HepG2 (cell line): ENCODE data around the gene ENO3. TPM values are rescaled to one million over a fixed set of nuclear protein-coding genes. Genes with fewer than 3 reads are reported as not detected.

Experiments
- ARID5B ChIP-seq: IDR thresholded peaks from 2 replicates; pipeline ENCODE4 v1.4.0; 2020; ENCODE audit warnings: mild to moderate bottlenecking, missing genetic modification reagents
- EED ChIP-seq: sonication (generic); formaldehyde crosslinking; IDR thresholded peaks from 2 replicates; pipeline ENCODE4 v1.5.0; 2020; ENCODE audit warnings: mild to moderate bottlenecking, missing genetic modification reagents
- EZH2 ChIP-seq: conservative IDR thresholded peaks from 2 replicates; pipeline ENCODE4 v1.6.1; 2012; ENCODE audit warnings: mild to moderate bottlenecking, low read depth, low read length, moderate library complexity
- HDAC1 ChIP-seq: sonication (generic); formaldehyde crosslinking; IDR thresholded peaks from 2 replicates; pipeline ENCODE4 v1.5.1; 2020; ENCODE audit warnings: mild to moderate bottlenecking, missing genetic modification reagents
- HNF4G ChIP-seq, 2 experiments: sonication (generic) in 1 of 2; formaldehyde crosslinking in 1 of 2; IDR thresholded peaks; 2 replicates each; pipeline versions ENCODE4 v1.4.0 to v1.6.1; 2011 to 2020; ENCODE audit warnings: borderline replicate concordance in 2 of 2, low read depth in 2 of 2, mild to moderate bottlenecking in 2 of 2, low read length in 1 of 2, missing genetic modification reagents in 1 of 2, moderate library complexity in 1 of 2
- HOXA3 ChIP-seq: sonication (generic); formaldehyde crosslinking; IDR thresholded peaks from 2 replicates; pipeline ENCODE4 v1.5.0; 2020; ENCODE audit warnings: missing genetic modification reagents
- KDM6A ChIP-seq: IDR thresholded peaks from 2 replicates; pipeline ENCODE4 v1.6.1; 2016; ENCODE audit warnings: low read depth
- MAFG ChIP-seq: sonication (generic); formaldehyde crosslinking; IDR thresholded peaks from 2 replicates; pipeline ENCODE4 v1.5.1; 2020; ENCODE audit warnings: mild to moderate bottlenecking, missing genetic modification reagents
- MYC ChIP-seq: sonication (generic); formaldehyde crosslinking; IDR thresholded peaks from 2 replicates; pipeline ENCODE4 v1.9.0; 2021; ENCODE audit warnings: missing genetic modification reagents, borderline replicate concordance
- SAP130 ChIP-seq: IDR thresholded peaks from 2 replicates; pipeline ENCODE4 v1.6.1; 2016; ENCODE audit warnings: low read depth
- ZBTB2 ChIP-seq: sonication (generic); formaldehyde crosslinking; IDR thresholded peaks from 2 replicates; pipeline ENCODE4 v1.8.0; 2022; ENCODE audit warnings: low read depth, missing genetic modification reagents
- ZEB1 ChIP-seq: IDR thresholded peaks from 2 replicates; pipeline ENCODE4 v1.6.1; 2012; ENCODE audit warnings: mild to moderate bottlenecking, low read depth, inconsistent platforms; ENCODE audit not compliant: insufficient replicate concordance
- ZKSCAN5 ChIP-seq: sonication (generic); formaldehyde crosslinking; IDR thresholded peaks from 2 replicates; pipeline ENCODE4 v1.5.1; 2020; ENCODE audit warnings: mild to moderate bottlenecking, missing genetic modification reagents
- ZNF607 ChIP-seq: sonication (generic); formaldehyde crosslinking; IDR thresholded peaks from 2 replicates; pipeline ENCODE4 v1.5.1; 2020; ENCODE audit warnings: missing genetic modification reagents, mild to moderate bottlenecking, borderline replicate concordance
- ZNF615 ChIP-seq: sonication (generic); formaldehyde crosslinking; IDR thresholded peaks from 2 replicates; pipeline ENCODE4 v1.5.0; 2020; ENCODE audit warnings: mild to moderate bottlenecking, missing genetic modification reagents, borderline replicate concordance
- ZNF749 ChIP-seq: sonication (generic); formaldehyde crosslinking; IDR thresholded peaks from 2 replicates; pipeline ENCODE4 v1.8.0; 2022; ENCODE audit warnings: mild to moderate bottlenecking, missing genetic modification reagents, moderate library complexity, borderline replicate concordance
- ZNF768 ChIP-seq: sonication (generic); formaldehyde crosslinking; IDR thresholded peaks from 2 replicates; pipeline ENCODE4 v1.4.0; 2020; ENCODE audit warnings: missing genetic modification reagents
- ZNF792 ChIP-seq: IDR thresholded peaks from 2 replicates; pipeline ENCODE4 v1.6.1; 2016
- ZSCAN22 ChIP-seq: sonication (generic); formaldehyde crosslinking; IDR thresholded peaks from 2 replicates; pipeline ENCODE4 v1.4.0; 2020; ENCODE audit warnings: mild to moderate bottlenecking, missing genetic modification reagents
- polyA plus RNA-seq, 8 experiments: library from polyadenylated mRNA; depleted of rRNA in 3 of 8; stranded (reverse) in 7 of 8; unstranded in 1 of 8; fragments of >200 nt; fragmentation: Illumina TruSeq in 4 of 8; extraction: Trizol in 4 of 8; gene quantifications; 2 replicates each; pipeline versions ENCODE4 v1.2.1 to v1.2.3, GENCODE V29; 2011 to 2016; ENCODE audit warnings: low read depth in 4 of 8, missing spikeins in 1 of 8, mixed read lengths in 1 of 8; ENCODE audit not compliant: insufficient read depth in 1 of 8
- total RNA-seq, 5 experiments: library from RNA; depleted of rRNA; stranded (reverse); fragments of >200 nt; fragmentation: Illumina TruSeq; extraction: Trizol; gene quantifications; 2 replicates each; pipeline ENCODE4 v1.2.3, GENCODE V29; 2016; ENCODE audit warnings: low read depth in 1 of 5
- TF ChIP-seq, protein P1 (sequence below), 2 experiments: sonication (generic) in 1 of 2; formaldehyde crosslinking in 1 of 2; IDR thresholded peaks; 2 replicates each; pipeline versions ENCODE4 v1.4.0 to v1.6.1; 2018 to 2020; ENCODE audit warnings: missing genetic modification reagents in 2 of 2, borderline replicate concordance in 1 of 2, low read depth in 1 of 2, mild to moderate bottlenecking in 1 of 2, missing biosample characterization in 1 of 2

ENO3 gene
- total and polyA plus RNA-seq, 2 of the 13 experiments (the other 11 are each of a cell fraction or from before 2014, with no cell fraction given) = 59.8 to 69.8 TPM

DNA sequence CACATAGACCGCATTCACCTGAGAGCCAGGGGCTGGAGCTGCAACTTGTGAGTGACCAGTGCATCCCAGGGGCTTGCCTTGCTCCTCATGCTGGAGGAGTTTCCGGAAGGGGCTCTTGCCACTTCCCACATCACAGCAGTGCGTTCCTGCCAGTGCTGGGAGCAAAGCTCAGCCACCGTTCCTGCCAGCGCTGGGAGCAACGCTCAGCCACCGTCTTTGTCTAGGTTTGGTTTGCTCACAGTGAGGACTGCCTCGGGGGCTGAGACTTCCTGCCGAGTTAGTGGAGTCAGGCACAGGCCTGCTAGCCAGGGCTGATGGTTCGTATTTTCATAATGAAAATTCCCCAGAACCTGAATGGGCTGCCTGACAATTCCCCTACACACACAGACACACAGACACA is 42.6 kb upstream of the ENO3 start (continued):
- TF ChIP-seq HNF4G (IDR thresholded peaks at IDR 0.05; ENCODE audit: borderline replicate concordance, low read depth, low read length) = no peak; the same call in 1 of the 2 replicates
- TF ChIP-seq HNF4G (CRISPR knock-in tag; IDR thresholded peaks at IDR 0.05; ENCODE audit: borderline replicate concordance, low read depth) = peak; percentile 20; the same call in 1 of the 2 replicates
- 0 out of 2 replicates have a peak, but pooled peaks have one; percentile 19 for TF ChIP-seq KDM6A (CRISPR knock-in tag)
- no peak for TF ChIP-seq ZNF749
- TF ChIP-seq MAFG = no peak
- no peak for TF ChIP-seq EED (CRISPR knock-in tag)
- no peak for TF ChIP-seq ZSCAN22 (CRISPR knock-in tag)
- TF ChIP-seq ZNF607 = 0 out of 2 replicates have a peak, but pooled peaks have one; percentile 4
- TF ChIP-seq MYC (CRISPR knock-in tag) = peak; percentile 66; the same call in 1 of the 2 replicates
- TF ChIP-seq HOXA3 (CRISPR knock-in tag) = peak; percentile 74; the same call in 1 of the 2 replicates
- peak; percentile 68 for TF ChIP-seq HDAC1
- peak; percentile 53; the same call in 1 of the 2 replicates for TF ChIP-seq ZNF792 (CRISPR knock-in tag)
- no peak for TF ChIP-seq ZEB1
- TF ChIP-seq ZNF768 = peak; percentile 58; the same call in 1 of the 2 replicates
- TF ChIP-seq, protein P1, sequence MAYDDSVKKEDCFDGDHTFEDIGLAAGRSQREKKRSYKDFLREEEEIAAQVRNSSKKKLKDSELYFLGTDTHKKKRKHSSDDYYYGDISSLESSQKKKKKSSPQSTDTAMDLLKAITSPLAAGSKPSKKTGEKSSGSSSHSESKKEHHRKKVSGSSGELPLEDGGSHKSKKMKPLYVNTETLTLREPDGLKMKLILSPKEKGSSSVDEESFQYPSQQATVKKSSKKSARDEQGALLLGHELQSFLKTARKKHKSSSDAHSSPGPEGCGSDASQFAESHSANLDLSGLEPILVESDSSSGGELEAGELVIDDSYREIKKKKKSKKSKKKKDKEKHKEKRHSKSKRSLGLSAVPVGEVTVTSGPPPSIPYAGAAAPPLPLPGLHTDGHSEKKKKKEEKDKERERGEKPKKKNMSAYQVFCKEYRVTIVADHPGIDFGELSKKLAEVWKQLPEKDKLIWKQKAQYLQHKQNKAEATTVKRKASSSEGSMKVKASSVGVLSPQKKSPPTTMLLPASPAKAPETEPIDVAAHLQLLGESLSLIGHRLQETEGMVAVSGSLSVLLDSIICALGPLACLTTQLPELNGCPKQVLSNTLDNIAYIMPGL (CRISPR knock-in tag; IDR thresholded peaks at IDR 0.05; ENCODE audit: borderline replicate concordance in 1 of 2, low read depth in 1 of 2) = peak in 1 of 2 experiments; percentile 25; a peak in 2 of 4 replicates
- TF ChIP-seq ZKSCAN5 = no peak
- TF ChIP-seq EZH2 = no peak
- TF ChIP-seq ZNF615 (CRISPR knock-in tag) = no peak; the same call in 1 of the 2 replicates
- peak; percentile 88 for TF ChIP-seq SAP130
- TF ChIP-seq ZBTB2 (CRISPR knock-in tag) = 0 out of 2 replicates have a peak, but pooled peaks have one; percentile 9
- TF ChIP-seq ARID5B = peak; percentile 53; the same call in 1 of the 2 replicates
